ENCODE data around the gene NMNAT2.
A peak's percentile ranks its signal among the peaks of the same experiment; 100 is the strongest.
"Not testable (repeated sequence)": the region's sequence is repeated elsewhere in the genome, so short reads cannot be mapped to it uniquely, and the experiment has no call there.

The NMNAT2 gene

DNA sequence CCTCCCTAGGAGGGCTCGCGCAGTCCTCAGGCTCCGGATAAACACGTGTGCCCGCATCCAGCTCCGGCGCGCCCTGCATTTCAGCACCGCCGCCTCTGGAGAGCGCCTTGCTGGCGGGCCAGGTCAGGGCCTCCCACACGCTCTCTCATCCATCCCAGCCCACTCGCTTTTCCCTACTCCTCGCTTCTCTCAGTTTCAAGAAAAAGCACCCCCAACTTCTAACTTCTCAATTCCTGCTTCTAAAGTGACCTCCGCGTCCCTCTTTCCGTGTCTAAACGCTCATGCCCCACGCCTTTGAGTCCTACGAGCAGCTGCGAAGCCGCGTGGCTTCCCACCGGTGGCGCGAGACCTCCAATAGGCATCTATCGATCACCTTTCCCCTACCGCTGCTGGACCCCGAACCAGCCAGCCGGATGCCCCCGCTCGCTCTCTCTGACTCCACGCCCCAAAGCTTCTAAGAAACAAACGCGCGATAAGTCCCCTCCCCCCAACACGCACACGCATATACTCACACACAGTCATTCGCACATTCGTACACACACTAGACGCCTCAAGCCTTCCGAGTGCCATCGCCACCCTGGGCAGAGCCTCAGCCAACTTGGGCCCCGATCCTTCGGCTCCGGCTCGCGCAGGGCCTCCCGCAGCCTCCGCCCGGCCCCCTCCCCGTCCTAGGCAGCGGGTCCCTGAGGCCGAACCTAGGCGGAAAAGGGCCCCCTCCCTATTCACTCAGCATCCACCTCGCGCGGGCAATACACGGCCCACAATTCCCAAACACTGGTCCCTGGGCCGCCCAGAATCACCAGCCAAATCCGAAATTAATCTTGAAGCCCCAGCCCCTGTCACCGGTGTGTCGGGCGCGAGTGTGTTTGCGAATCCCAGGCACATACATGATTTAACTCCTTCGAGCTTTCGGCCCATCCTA lies 1.1 kb downstream of the NMNAT2 start:
- DNase-seq, result peak; percentile 41

- DNase-seq, result no peak
These were observed 3.8 kb downstream of the NMNAT2 start for GRCh38 chr1:183414365-183414764.

- no peak for DNase-seq
These were observed 7.1 kb downstream of the NMNAT2 start for GRCh38 chr1:183411091-183411490.

DNA sequence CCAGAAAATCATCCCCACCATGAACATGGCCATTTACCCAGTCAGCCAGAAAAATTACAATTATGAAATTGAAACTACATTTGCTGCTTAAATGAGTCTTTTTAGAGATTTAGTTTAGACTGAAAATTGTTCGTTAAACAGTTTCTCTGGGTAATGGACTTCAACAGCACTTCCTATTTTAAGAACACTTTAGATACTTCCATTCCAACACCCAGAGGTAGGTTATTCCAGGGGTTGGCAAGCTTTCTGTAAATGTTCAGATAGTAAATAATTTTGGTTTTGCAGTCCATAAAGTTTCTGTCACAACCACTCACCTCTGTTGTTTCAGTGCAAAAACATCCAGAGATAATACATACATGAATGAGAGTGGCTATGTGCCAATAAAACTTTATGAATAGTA lies 10.2 kb downstream of the NMNAT2 start:
- DNase-seq, result no peak

GRCh38 chr1:183407474-183407873 lies 10.7 kb downstream of the NMNAT2 start:
- no peak for DNase-seq

DNA sequence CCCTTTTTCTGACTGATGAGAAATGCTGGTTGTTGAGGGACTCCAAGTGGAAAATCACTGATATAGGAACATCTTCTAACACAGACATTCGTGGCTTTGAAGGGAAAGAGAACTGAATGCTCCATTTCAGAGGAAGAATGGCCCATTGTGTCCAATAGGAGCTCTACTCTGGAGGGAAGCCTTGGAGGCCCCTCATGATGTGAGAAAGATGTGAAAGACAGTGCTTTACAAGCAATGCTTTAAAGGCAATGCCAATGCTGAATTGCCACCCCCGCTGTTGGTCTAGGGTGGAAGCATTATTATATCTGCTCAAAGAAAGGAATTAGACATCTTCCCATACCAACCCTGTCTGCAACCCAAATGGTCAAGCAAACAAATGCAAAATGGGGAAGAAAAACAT lies 13.7 kb downstream of the NMNAT2 start:
- DNase-seq, result no peak

- no peak for DNase-seq
These were observed 14.7 kb downstream of the NMNAT2 start for GRCh38 chr1:183403498-183403897.

DNA sequence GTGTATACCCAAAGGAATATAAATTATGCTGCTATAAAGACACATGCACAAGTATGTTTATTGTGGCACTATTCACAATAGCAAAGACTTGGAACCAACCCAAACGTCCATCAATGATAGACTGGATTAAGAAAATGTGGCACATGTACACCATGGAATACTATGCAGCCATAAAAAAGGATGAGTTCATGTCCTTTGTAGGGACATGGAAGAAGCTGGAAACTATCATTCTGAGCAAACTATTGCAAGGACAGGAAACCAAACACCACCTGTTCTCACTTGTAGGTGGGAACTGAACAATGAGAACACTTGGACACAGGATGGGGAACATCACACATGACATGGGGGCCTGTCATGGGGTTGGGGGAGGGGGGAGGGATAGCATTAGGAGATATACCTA lies 16.6 kb downstream of the NMNAT2 start:
- not testable (repeated sequence) for DNase-seq

- no peak for DNase-seq
These were observed 23.7 kb downstream of the NMNAT2 start for GRCh38 chr1:183394435-183394834.

DNA sequence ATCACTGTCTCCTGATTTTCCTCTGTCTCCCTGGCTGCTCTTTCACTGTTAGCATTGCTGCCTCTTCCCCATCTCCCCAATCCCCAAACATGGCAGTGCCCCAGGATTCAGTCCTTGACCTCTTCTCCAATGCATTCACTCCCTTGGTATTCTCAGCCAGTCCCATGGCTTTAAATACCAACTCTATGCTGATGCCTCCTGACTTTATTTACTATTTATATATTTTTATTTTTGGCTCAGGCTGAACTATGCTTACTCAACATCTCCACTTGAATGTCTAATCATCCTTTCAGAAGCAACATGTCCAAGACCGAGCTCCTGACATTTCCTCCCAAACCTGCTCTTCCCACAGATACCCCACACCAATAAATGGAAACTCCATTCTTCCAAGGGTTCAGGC lies 26.3 kb downstream of the NMNAT2 start:
- DNase-seq, result no peak

GRCh38 chr1:183390561-183390960 lies 27.6 kb downstream of the NMNAT2 start:
- DNase-seq, result no peak

GRCh38 chr1:183388735-183389134 lies 29.4 kb downstream of the NMNAT2 start:
- DNase-seq, result no peak

- DNase-seq, result no peak
These were observed 32.6 kb downstream of the NMNAT2 start for GRCh38 chr1:183385340-183386144.

DNA sequence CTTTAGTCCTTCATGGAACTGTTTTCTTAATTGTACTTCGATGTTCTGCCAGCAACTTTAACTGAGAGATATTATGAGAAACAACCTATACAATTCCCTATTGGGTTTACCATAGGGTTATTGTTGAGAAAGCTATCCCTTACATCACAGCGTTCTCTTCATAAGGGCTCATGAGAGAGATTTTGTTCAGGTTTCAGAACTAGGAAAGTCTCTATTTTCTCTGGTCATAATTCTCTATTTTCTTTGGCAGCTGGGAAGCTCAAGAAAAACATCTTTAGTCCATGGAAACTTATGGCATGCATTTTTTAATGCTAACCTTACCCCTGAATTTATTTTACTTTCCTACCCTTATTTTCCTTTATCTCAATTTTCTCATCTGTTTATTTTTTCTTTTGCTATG lies 38.2 kb downstream of the NMNAT2 start:
- no peak for DNase-seq

DNA sequence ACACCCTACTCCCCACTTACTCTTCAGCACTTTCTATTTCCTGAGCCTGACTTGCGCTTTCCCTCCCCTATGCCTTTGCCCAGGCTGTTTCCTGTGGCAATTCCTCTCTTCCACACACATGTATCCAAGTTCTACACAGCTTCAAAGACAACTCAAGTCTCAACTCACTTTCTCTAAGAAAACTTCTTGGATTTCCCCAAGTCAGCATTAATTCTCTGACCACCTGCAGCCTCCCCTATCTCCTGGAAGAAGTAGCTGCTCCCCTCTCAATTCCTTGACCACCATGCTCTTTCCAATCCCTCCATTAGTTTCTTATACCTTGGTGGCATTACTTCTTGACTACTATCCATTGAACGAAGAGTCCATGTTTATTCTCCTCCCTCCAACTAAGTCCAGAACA lies 42.8 kb downstream of the NMNAT2 start:
- no peak for DNase-seq

DNA sequence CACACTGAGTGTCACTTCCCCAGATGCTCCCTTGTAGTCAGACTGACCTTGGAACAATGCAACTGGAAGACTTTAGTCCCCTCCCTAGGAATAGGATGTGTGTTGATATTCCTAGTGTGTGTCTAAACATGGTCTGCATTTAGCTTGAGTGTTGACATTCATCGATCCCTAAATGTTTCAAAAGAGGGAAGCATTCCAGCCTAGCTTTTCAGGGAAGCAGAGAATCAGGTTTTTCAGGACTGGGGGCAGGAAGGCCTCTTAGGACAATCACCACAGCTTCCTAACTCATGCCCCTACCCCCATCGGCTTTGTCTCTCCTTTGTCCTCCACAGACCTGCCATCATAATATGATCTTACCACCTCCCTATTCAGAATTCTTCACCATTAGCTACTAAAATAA lies 43.4 kb downstream of the NMNAT2 start:
- DNase-seq, result no peak

DNA sequence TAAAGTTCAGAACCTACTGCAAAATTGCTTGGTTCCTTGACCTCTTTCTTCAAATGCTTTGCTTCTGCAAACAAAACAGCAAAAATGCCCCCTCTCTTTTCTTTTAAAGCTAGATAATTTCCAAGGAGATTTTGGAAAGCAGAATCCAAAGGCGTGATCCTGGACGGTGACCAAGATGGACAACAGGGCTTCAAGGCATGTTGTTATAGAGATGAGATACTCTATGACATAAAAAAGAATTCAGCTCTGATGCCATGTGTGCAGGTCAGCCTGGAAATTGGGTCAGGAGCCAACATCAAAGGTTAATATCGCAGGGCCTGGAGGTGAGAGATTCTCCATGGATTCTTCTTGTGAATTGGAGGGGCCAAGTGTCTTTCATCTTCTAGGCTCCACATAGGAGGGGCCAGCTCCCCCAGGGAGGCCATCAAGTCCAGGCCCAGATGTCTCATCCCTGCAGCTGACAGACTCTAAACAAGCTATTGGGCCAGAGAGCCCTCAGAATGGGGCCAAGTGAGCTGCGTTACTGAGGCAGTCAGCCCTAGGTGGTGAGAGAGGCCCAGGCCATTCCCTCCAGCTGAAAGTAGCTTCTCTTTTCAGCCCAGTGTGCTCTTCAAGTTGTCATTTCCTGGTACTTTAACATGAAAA lies 45.5 kb downstream of the NMNAT2 start:
- DNase-seq, result no peak

DNA sequence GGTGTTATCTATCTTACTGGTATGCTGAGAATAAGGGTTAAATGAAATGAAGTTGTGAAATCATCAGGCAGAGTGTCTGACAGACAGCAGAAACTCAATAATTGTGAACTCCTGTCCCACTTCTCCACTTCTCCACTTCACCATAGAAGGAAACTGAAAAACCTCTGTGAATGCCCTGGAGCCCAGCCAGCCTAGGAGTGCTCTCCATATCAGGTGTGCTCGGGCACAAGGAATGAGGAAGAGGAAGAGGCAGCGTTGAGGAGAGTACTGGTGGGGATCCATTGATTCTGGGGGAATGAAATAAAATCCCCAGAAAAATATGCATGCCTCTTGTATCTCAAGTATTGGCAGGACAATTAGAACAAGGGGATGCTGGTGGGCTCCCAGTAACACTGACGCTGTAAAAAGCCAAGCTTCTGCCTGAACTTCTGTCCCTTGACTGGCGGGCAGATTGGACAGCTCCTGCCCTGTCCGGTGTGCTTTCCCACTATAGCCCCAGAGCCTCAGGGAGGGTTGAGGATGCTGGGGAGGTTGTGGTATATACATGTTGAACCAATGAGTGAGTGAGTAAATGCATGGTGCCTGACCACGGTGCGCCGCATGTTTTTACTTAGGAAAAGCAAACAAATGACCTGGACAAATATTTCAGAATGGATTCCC lies 47.7 kb downstream of the NMNAT2 start:
- DNase-seq, result no peak

GRCh38 chr1:183368213-183369108 lies 49.7 kb downstream of the NMNAT2 start:
- no peak for DNase-seq

- DNase-seq, result no peak
These were observed 52.1 kb downstream of the NMNAT2 start for GRCh38 chr1:183366116-183366515.

- DNase-seq, result no peak
These were observed 52.5 kb downstream of the NMNAT2 start for GRCh38 chr1:183365676-183366075.

DNA sequence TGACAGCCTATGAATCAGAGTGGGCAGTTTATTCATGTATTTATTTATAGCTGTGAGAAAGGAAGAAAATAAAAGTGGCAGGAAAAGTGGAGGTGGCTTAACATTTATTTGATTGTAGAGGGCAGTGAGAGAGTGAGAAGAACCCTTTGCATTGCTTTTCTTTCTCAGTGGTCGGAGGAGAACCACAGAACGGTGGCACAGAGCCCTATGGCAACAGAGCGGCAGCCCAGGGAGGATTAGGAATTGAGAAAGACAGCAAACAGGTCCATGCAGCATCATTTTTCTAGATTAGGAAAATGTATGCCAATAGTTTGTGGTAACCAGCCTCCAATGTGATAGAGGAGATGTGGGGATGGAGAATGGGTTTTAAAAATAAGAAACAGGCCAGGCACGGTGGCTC lies 53.1 kb downstream of the NMNAT2 start:
- no peak for DNase-seq

Data from activated CD4-positive, CD25-positive, alpha-beta regulatory T cell treated with anti-CD3 and anti-CD28 coated beads, Interleukin-2, amount 50 U/mL, for 72 hours (primary cell).